Measurements from ENCODE around the gene THAP11. TPM values are rescaled to one million over a fixed set of nuclear protein-coding genes. Genes with fewer than 3 reads are reported as not detected.

The THAP11 gene
- total RNA-seq, 1 donor from 2014 or later: 29.6 TPM

DNA sequence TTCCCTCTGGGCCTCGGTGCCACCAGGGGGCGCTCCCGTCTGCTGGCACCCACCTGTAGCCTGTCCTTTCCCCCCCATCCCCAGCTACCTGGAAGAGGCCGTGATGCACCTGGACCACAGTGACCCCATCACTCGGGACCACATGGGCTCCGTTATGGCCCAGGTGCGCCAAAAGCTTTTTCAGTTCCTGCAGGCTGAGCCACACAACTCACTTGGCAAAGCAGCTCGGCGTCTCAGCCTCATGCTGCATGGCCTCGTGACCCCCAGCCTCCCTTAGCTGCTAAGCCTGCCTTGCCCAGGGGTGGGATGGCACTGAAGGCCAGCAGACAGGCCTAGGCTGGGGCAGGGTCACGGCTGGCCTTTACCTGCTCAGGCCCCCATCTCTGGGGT is 41.7 kb downstream of the THAP11 start:
- DNase-seq (ENCODE audit: low spot score): peak; percentile 78
- Mint-ChIP-seq H3K4me3 (ENCODE audit: unreplicated experiment) (no peak overlapping the region), H3K36me3 (ENCODE audit: low read depth, unreplicated experiment) (peaks cover 38% of the 10 kb centered on the region), H3K27me3 (ENCODE audit: unreplicated experiment) (peaks cover 4% of the 10 kb centered on the region), H3K4me1 (ENCODE audit: unreplicated experiment) (peaks cover 7% of the 10 kb centered on the region), H3K9me3 (ENCODE audit: unreplicated experiment) (no peaks in the 10 kb centered on the region), H3K27ac (ENCODE audit: unreplicated experiment) (no peak overlapping the region)
- TF ChIP-seq, protein P1, sequence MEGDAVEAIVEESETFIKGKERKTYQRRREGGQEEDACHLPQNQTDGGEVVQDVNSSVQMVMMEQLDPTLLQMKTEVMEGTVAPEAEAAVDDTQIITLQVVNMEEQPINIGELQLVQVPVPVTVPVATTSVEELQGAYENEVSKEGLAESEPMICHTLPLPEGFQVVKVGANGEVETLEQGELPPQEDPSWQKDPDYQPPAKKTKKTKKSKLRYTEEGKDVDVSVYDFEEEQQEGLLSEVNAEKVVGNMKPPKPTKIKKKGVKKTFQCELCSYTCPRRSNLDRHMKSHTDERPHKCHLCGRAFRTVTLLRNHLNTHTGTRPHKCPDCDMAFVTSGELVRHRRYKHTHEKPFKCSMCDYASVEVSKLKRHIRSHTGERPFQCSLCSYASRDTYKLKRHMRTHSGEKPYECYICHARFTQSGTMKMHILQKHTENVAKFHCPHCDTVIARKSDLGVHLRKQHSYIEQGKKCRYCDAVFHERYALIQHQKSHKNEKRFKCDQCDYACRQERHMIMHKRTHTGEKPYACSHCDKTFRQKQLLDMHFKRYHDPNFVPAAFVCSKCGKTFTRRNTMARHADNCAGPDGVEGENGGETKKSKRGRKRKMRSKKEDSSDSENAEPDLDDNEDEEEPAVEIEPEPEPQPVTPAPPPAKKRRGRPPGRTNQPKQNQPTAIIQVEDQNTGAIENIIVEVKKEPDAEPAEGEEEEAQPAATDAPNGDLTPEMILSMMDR (IDR thresholded peaks at IDR 0.05; ENCODE audit: unreplicated experiment): peak; percentile 74

DNA sequence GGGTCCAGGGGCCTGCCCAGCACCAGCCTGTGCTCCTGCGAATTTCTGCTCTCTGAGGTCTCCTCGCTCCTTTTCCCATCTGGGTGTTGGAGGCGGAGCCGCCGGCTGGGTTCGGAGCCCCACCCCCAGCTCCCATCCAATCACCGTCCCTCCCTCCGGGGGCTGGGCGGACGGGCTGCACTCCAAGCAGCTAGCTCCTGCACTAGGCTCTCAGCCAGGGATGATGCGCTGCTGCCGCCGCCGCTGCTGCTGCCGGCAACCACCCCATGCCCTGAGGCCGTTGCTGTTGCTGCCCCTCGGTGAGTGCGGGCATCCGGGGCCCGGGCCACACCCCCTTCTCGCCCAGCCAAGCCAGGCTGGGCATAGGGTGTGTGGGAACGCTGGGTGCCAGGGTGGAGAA is 42.6 kb downstream of the THAP11 start, which contains the start of gene NRN1L:
TSS of gene NRN1L (plus strand) at position 202 of the 400 bp plus-strand sequence. CDS start at position 221, 19 bp downstream.
- TF ChIP-seq, protein P1 (IDR thresholded peaks at IDR 0.05; ENCODE audit: unreplicated experiment): no peak
- H3K27me3 Mint-ChIP-seq (ENCODE audit: unreplicated experiment): peaks cover 4% of the 10 kb centered on the region
- peak; percentile 72 for DNase-seq (ENCODE audit: low spot score)
- no peaks in the 10 kb centered on the region for H3K9me3 Mint-ChIP-seq (ENCODE audit: unreplicated experiment)
- peaks cover 29% of the 10 kb centered on the region for H3K36me3 Mint-ChIP-seq (ENCODE audit: low read depth, unreplicated experiment)
- no peak within 1 kb of the TSS for H3K27ac Mint-ChIP-seq (ENCODE audit: unreplicated experiment)
- H3K4me3 Mint-ChIP-seq (ENCODE audit: unreplicated experiment): peak within 1 kb of the TSS; percentile 27
- peaks cover 7% of the 10 kb centered on the region for H3K4me1 Mint-ChIP-seq (ENCODE audit: unreplicated experiment)

DNA sequence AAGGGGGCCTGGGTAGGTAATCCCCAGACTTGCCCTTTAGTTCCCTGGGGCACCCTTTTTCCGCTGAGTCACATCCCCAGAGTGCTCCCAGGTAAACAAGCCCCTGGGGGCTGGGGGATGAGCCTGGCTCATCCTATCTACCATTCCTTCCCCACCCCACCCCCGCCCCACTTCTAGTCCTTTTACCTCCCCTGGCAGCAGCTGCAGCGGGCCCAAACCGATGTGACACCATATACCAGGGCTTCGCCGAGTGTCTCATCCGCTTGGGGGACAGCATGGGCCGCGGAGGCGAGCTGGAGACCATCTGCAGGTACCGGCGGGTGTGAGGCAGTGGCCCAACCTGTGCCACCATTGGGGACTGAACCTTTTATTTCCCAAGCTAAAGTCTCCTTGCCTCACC is 43.4 kb downstream of the THAP11 start:
- peaks cover under 1% of the 10 kb centered on the region for H3K27me3 Mint-ChIP-seq (ENCODE audit: unreplicated experiment)
- H3K4me1 Mint-ChIP-seq (ENCODE audit: unreplicated experiment): peaks cover 7% of the 10 kb centered on the region
- no peak overlapping the region for H3K4me3 Mint-ChIP-seq (ENCODE audit: unreplicated experiment)

DNA sequence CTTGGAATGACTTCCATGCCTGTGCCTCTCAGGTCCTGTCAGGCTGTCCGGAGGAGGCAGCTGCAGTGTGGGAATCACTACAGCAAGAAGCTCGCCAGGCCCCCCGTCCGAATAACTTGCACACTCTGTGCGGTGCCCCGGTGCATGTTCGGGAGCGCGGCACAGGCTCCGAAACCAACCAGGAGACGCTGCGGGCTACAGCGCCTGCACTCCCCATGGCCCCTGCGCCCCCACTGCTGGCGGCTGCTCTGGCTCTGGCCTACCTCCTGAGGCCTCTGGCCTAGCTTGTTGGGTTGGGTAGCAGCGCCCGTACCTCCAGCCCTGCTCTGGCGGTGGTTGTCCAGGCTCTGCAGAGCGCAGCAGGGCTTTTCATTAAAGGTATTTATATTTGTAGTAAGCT is 43.9 kb downstream of the THAP11 start:
- Mint-ChIP-seq H3K36me3 (ENCODE audit: low read depth, unreplicated experiment) (peaks cover 22% of the 10 kb centered on the region), H3K27me3 (ENCODE audit: unreplicated experiment) (no peaks in the 10 kb centered on the region), H3K9me3 (ENCODE audit: unreplicated experiment) (no peaks in the 10 kb centered on the region), H3K4me1 (ENCODE audit: unreplicated experiment) (peaks cover 7% of the 10 kb centered on the region), H3K27ac (ENCODE audit: unreplicated experiment) (no peak overlapping the region), H3K4me3 (ENCODE audit: unreplicated experiment) (no peak overlapping the region)
- TF ChIP-seq, protein P1 (IDR thresholded peaks at IDR 0.05; ENCODE audit: unreplicated experiment): no peak
- no peak for DNase-seq (ENCODE audit: low spot score)

More for the DNA sequence above, 43.4 kb downstream of the THAP11 start:
- Mint-ChIP-seq H3K27ac (ENCODE audit: unreplicated experiment) (no peak overlapping the region), H3K9me3 (ENCODE audit: unreplicated experiment) (no peaks in the 10 kb centered on the region), H3K36me3 (ENCODE audit: low read depth, unreplicated experiment) (peaks cover 23% of the 10 kb centered on the region)
- DNase-seq (ENCODE audit: low spot score): no peak
- TF ChIP-seq, protein P1 (IDR thresholded peaks at IDR 0.05; ENCODE audit: unreplicated experiment): no peak

DNA sequence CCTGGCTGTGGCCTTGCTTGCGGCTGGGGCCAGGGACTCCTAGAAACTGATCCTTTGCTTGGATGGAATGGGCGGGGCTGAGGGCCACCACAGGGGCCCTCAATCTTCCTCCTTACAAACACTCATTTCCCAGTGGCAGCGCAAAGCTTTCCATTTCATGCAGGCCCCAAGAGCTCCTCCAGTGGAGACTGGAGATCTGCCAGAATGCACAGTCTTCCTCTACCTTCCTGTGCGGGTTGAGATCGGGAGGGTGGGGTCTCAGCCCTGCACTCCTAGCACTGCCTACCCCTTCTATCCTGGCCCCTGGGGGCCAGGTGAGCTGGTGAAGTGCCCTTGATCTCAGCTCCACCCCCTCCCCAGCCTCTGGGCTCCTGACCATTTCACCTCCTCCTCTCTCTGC is 44.3 kb downstream of the THAP11 start:
- no peak for DNase-seq (ENCODE audit: low spot score)
- Mint-ChIP-seq H3K27me3 (ENCODE audit: unreplicated experiment) (no peaks in the 10 kb centered on the region), H3K9me3 (ENCODE audit: unreplicated experiment) (no peaks in the 10 kb centered on the region), H3K4me3 (ENCODE audit: unreplicated experiment) (peak overlapping the region; percentile 4), H3K4me1 (ENCODE audit: unreplicated experiment) (peaks cover 7% of the 10 kb centered on the region), H3K27ac (ENCODE audit: unreplicated experiment) (peak overlapping the region; percentile 45), H3K36me3 (ENCODE audit: low read depth, unreplicated experiment) (peaks cover 18% of the 10 kb centered on the region)
- TF ChIP-seq, protein P1 (IDR thresholded peaks at IDR 0.05; ENCODE audit: unreplicated experiment): no peak

Measured in endothelial cell (in vitro differentiated cells).